ENCODE results near the gene PLA2G4E. TPM values are rescaled to one million over a fixed set of nuclear protein-coding genes. Genes with fewer than 3 reads are reported as not detected.

The PLA2G4E gene
- total RNA-seq, 1 donor from 2014 or later, result not detected

DNA sequence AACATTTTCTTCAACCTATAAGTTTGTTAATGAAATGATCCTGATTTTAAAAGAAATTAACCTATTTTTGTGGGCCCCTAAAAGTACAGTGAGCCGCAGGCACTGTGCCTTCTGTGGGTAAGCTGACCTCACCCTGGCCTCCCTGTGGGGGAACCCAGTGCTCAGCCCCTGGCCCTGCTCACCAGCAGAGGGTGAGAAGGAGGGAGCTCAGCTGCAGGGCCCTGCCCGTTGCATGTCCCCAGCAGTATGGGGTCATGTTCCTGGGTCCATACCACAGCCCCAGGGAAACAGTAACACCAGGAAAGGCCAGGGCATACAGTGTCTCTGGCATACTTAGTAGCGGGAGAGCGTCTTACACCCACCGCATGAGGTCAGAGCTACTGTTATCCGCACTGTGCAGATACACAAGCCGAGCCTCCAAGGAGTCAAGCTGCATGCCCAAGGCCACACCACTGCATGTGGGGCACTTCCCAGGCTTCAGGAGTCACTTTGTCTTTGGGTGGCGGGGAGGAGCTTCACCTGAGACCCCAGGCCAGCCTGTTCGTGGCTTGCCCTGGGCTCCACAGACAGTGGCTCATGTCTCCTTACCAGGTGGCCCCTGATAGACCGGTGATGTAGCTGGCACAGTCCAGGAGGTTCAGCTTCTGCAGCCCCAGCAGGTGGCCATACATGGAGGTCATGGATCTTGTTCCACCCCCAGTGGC, 25.9 kb downstream of the PLA2G4E start:
- H3K4me3 Mint-ChIP-seq, result no peak overlapping the region
- H3K36me3 Mint-ChIP-seq (ENCODE audit: low read depth), result no peaks in the 10 kb centered on the region
- H3K9me3 Mint-ChIP-seq, result no peaks in the 10 kb centered on the region
- H3K4me1 Mint-ChIP-seq, result peaks cover 3% of the 10 kb centered on the region
- TF ChIP-seq CTCF (conservative IDR thresholded peaks at IDR 0.05), result no peak
- H3K27me3 Mint-ChIP-seq (ENCODE audit: low read depth), result no peaks in the 10 kb centered on the region
- DNase-seq (ENCODE audit: low read depth, low spot score), result no peak
- H3K27ac Mint-ChIP-seq (ENCODE audit: unreplicated experiment), result no peak overlapping the region

DNA sequence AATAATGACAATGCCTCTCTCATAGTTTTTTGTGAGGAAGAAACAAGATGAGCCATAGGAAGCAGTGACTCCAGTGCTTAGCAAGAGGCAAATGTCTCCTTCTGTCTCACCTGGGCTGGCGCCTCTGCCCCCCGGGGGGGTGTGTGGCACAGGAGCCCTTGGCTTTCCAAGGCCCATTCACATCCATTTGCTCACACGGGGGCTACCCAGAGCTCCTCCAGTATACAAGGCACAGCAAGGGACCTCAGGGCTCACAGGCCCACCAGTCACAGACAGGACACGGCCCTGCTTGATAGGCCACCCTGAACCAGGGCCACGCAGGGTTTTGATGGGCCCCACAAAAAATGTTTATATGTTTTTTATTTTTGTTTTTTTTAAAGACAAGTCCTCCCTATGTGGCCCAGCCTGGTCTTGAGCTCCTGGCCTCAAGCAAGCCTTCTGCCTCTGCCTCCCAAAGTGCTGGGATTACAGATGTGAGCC, 26.6 kb downstream of the PLA2G4E start:
- Mint-ChIP-seq H3K27me3 (ENCODE audit: low read depth) (no peaks in the 10 kb centered on the region), H3K27ac (ENCODE audit: unreplicated experiment) (no peak overlapping the region), H3K4me3 (no peak overlapping the region), H3K9me3 (no peaks in the 10 kb centered on the region), H3K4me1 (peaks cover 8% of the 10 kb centered on the region), H3K36me3 (ENCODE audit: low read depth) (no peaks in the 10 kb centered on the region)
- no peak for TF ChIP-seq CTCF (conservative IDR thresholded peaks at IDR 0.05)
- no peak for DNase-seq (ENCODE audit: low read depth, low spot score)

- no peaks in the 10 kb centered on the region for H3K9me3 Mint-ChIP-seq
- H3K27ac Mint-ChIP-seq (ENCODE audit: unreplicated experiment), result no peak overlapping the region
- peaks cover 8% of the 10 kb centered on the region for H3K4me1 Mint-ChIP-seq
- no peaks in the 10 kb centered on the region for H3K27me3 Mint-ChIP-seq (ENCODE audit: low read depth)
- no peak overlapping the region for H3K4me3 Mint-ChIP-seq
- DNase-seq (ENCODE audit: low read depth, low spot score), result no peak
- TF ChIP-seq CTCF (conservative IDR thresholded peaks at IDR 0.05), result no peak
- H3K36me3 Mint-ChIP-seq (ENCODE audit: low read depth), result no peaks in the 10 kb centered on the region
Observed at GRCh38 chr15:41993472-41994170, 27.2 kb downstream of the PLA2G4E start.

- H3K27ac Mint-ChIP-seq (ENCODE audit: unreplicated experiment), result no peak overlapping the region
- DNase-seq (ENCODE audit: low read depth, low spot score), result no peak
Observed at GRCh38 chr15:41992803-41993190, 28.0 kb downstream of the PLA2G4E start.

More at GRCh38 chr15:41992803-41993190, 28.0 kb downstream of the PLA2G4E start:
- no peak overlapping the region for H3K4me3 Mint-ChIP-seq
- H3K4me1 Mint-ChIP-seq, result peaks cover 8% of the 10 kb centered on the region
- no peaks in the 10 kb centered on the region for H3K36me3 Mint-ChIP-seq (ENCODE audit: low read depth)
- no peaks in the 10 kb centered on the region for H3K27me3 Mint-ChIP-seq (ENCODE audit: low read depth)
- H3K9me3 Mint-ChIP-seq, result no peaks in the 10 kb centered on the region
- no peak for TF ChIP-seq CTCF (conservative IDR thresholded peaks at IDR 0.05)
